Fibroblast of lung (primary cell): ENCODE results near the gene RGS19. TPM values are rescaled to one million over a fixed set of nuclear protein-coding genes. Genes with fewer than 3 reads are reported as not detected.
"Not testable (repeated sequence)": the region's sequence is repeated elsewhere in the genome, so short reads cannot be mapped to it uniquely, and the experiment has no call there.

Experiments used
- DNase-seq, 2 donors: peaks; one replicate each; pipeline versions ENCODE4 v3.0.0 to v3.0.0-alpha.2; 2010; ENCODE audit warnings: low read depth in 2 of 2
- H2AFZ ChIP-seq: 2 replicates; pipeline ENCODE4 v1.5.1; 2012; ENCODE audit warnings: low read length, control low read depth, inconsistent platforms
- H3K27ac ChIP-seq: 2 replicates; pipeline ENCODE4 v1.5.1; 2011; ENCODE audit warnings: low read length, control low read depth; ENCODE audit not compliant: insufficient read depth
- H3K27me3 ChIP-seq: 2 replicates; pipeline ENCODE4 v1.5.1; 2011; ENCODE audit warnings: mild to moderate bottlenecking, low read length; ENCODE audit not compliant: control insufficient read depth, insufficient read depth
- H3K36me3 ChIP-seq: 2 replicates; pipeline ENCODE4 v1.5.1; 2011; ENCODE audit warnings: low read length; ENCODE audit not compliant: control insufficient read depth, insufficient read depth
- H3K4me1 ChIP-seq: 2 replicates; pipeline ENCODE4 v1.5.1; 2011; ENCODE audit warnings: low read length; ENCODE audit not compliant: control insufficient read depth, insufficient read depth; ENCODE audit errors: extremely low read depth
- H3K4me2 ChIP-seq: 2 replicates; pipeline ENCODE4 v1.5.1; 2011; ENCODE audit warnings: low read length, control low read depth; ENCODE audit not compliant: insufficient read depth; ENCODE audit errors: extremely low read depth
- H3K4me3 ChIP-seq, 4 experiments: fragments of 200-600 bp in 1 of 4; sonication (generic) in 1 of 4; replicated peaks in 1 of 4; 2 replicates each; pipeline ENCODE4 v1.5.1; 2011 to 2016; ENCODE audit warnings: low read length in 4 of 4, low read depth in 3 of 4, mild to moderate bottlenecking in 3 of 4, control low read depth in 2 of 4, inconsistent platforms in 1 of 4, mixed read lengths in 1 of 4; ENCODE audit not compliant: insufficient read depth in 1 of 4; ENCODE audit errors: control extremely low read depth in 1 of 4
- H3K79me2 ChIP-seq: 2 replicates; pipeline ENCODE4 v1.5.1; 2012; ENCODE audit warnings: mild to moderate bottlenecking, low read length, inconsistent platforms; ENCODE audit not compliant: control insufficient read depth, insufficient read depth
- H3K9ac ChIP-seq: 2 replicates; pipeline ENCODE4 v1.5.1; 2011; ENCODE audit warnings: mild to moderate bottlenecking, low read length, control low read depth; ENCODE audit not compliant: insufficient read depth
- H3K9me3 ChIP-seq: 2 replicates; pipeline ENCODE4 v1.5.1; 2012; ENCODE audit warnings: low read depth, low read length; ENCODE audit not compliant: control insufficient read depth, insufficient read depth
- H4K20me1 ChIP-seq: 2 replicates; pipeline ENCODE4 v1.5.1; 2011; ENCODE audit warnings: low read length; ENCODE audit not compliant: control insufficient read depth, insufficient read depth; ENCODE audit errors: extremely low read depth
- EZH2 ChIP-seq: IDR thresholded peaks from 2 replicates; pipeline ENCODE4 v1.5.1; 2012; ENCODE audit warnings: low read length, control low read depth, mild to moderate bottlenecking; ENCODE audit errors: missing control alignments
- polyA plus RNA-seq, 2 donors: library from polyadenylated mRNA; depleted of rRNA in 1 of 2; stranded (reverse) in 1 of 2; unstranded in 1 of 2; fragments of >200 nt; gene quantifications; 2 replicates each; pipeline ENCODE4 v1.2.1, GENCODE V29; 2011 to 2012; ENCODE audit warnings: missing spikeins in 1 of 2
- total RNA-seq: library from RNA; depleted of rRNA; stranded (reverse); fragments of >200 nt; gene quantifications from 2 replicates; pipeline ENCODE4 v1.2.1, GENCODE V29; 2014
- TF ChIP-seq, protein P1 (sequence below), 2 donors: IDR thresholded peaks in 1 of 2; conservative IDR thresholded peaks in 1 of 2; 1 replicate in 1 of 2; 2 replicates in 1 of 2; pipeline ENCODE4 v1.5.1; 2011 to 2012; ENCODE audit warnings: low read length in 2 of 2, control low read depth in 1 of 2, inconsistent platforms in 1 of 2, low read depth in 1 of 2, mild to moderate bottlenecking in 1 of 2

RGS19 gene
- total and polyA plus RNA-seq, 2 donors (not counting 1 experiment from before 2014, with no cell fraction given), result 5.8 to 9.1 TPM

DNA sequence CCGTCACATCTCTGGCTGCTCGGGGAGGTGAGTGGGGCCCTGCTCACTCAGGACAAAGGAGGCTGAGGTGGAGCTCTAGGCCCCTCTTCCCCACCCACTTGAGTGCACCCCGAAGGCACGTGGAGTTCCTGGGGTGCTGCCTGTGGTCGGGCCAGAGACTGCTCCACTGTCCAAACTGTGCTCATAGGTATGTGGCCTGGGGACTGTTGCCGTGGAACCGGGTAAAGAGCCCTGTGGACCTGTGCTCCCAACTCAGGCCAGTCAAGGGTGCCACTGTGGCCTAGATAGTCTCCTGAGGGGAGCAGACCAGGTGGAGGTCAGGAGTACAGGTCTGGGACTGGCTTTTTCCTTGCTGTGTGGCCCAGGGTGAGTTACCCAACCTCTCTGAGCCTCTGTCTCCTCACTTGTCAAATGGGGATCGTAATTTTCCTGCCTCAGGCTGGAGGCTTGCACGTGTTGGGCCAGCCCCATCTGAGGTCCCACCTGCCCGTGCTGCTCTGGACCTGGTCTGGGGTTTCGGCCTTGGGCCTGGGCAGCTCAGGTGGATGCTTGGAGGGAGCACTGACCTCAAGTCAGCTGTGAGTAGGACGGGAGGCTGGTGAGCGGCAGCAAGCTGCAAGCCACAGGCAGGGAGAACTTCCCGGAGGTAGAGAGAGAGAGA lies 40.5 kb upstream of the RGS19 start:
- H2AFZ ChIP-seq, result no peak overlapping the region

DNA sequence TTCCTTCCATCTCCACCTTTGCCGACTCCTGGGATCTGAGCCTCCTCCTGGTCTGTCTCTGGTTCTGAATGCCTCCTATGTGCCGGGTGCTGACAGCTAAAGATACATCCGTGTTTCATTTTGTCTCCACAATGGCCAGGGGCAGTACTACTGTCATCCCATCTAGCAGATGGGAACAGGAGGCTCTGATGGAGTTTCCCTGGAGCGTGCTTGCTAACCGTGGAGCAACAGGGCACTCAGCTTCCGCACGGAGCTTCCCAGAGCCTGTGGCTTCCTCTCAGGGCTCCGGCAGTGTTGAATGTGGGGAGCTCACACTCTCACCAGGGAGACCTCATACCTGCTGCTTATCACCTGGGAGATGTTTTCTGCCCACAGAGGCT lies 40.0 kb upstream of the RGS19 start:
- H4K20me1 ChIP-seq, result no peaks in the 10 kb centered on the region
- no peaks in the 10 kb centered on the region for H3K9me3 ChIP-seq
- no peak overlapping the region for H3K4me3 ChIP-seq
- H2AFZ ChIP-seq, result no peak overlapping the region
- no peak for DNase-seq
- no peak overlapping the region for H3K9ac ChIP-seq
- no peaks in the 10 kb centered on the region for H3K79me2 ChIP-seq
- H3K4me2 ChIP-seq, result no peak overlapping the region
- H3K36me3 ChIP-seq, result no peaks in the 10 kb centered on the region
- no peak overlapping the region for H3K27ac ChIP-seq
- no peaks in the 10 kb centered on the region for H3K4me1 ChIP-seq
- H3K27me3 ChIP-seq, result peaks cover 2% of the 10 kb centered on the region
- no peak for TF ChIP-seq EZH2
- TF ChIP-seq, protein P1, sequence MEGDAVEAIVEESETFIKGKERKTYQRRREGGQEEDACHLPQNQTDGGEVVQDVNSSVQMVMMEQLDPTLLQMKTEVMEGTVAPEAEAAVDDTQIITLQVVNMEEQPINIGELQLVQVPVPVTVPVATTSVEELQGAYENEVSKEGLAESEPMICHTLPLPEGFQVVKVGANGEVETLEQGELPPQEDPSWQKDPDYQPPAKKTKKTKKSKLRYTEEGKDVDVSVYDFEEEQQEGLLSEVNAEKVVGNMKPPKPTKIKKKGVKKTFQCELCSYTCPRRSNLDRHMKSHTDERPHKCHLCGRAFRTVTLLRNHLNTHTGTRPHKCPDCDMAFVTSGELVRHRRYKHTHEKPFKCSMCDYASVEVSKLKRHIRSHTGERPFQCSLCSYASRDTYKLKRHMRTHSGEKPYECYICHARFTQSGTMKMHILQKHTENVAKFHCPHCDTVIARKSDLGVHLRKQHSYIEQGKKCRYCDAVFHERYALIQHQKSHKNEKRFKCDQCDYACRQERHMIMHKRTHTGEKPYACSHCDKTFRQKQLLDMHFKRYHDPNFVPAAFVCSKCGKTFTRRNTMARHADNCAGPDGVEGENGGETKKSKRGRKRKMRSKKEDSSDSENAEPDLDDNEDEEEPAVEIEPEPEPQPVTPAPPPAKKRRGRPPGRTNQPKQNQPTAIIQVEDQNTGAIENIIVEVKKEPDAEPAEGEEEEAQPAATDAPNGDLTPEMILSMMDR (conservative IDR thresholded peaks at IDR 0.05 in 1 of 2, IDR thresholded peaks at IDR 0.05 in 1 of 2; ENCODE audit: low read depth in 1 of 2, low read length in 2 of 2), result no peak

More for the DNA sequence above, 40.5 kb upstream of the RGS19 start:
- peaks cover 2% of the 10 kb centered on the region for H3K27me3 ChIP-seq
- H3K9ac ChIP-seq, result no peak overlapping the region
- no peaks in the 10 kb centered on the region for H3K79me2 ChIP-seq
- no peak overlapping the region for H3K27ac ChIP-seq
- no peaks in the 10 kb centered on the region for H4K20me1 ChIP-seq
- H3K9me3 ChIP-seq, result no peaks in the 10 kb centered on the region
- TF ChIP-seq EZH2, result no peak
- TF ChIP-seq, protein P1 (conservative IDR thresholded peaks at IDR 0.05 in 1 of 2, IDR thresholded peaks at IDR 0.05 in 1 of 2; ENCODE audit: low read depth in 1 of 2, low read length in 2 of 2), result no peak
- no peak overlapping the region for H3K4me3 ChIP-seq
- DNase-seq, result peak in 1 of 2 donors; percentile 4
- no peaks in the 10 kb centered on the region for H3K4me1 ChIP-seq
- H3K4me2 ChIP-seq, result no peak overlapping the region
- H3K36me3 ChIP-seq, result no peaks in the 10 kb centered on the region

DNA sequence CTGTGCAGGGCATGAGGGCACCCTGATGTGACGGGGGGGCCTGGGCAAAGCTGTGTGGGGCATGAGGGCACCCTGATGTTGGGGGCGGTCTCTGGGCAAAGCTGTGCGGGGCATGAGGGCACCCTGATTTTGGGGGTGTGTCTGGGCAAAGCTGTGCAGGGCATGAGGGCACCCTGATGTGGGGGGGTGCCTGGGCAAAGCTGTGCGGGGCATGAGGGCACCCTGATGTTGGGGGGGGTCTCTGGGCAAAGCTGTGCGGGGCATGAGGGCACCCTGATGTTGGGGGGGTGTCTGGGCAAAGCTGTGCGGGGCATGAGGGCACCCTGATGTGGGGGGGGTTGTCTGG lies 38.1 kb upstream of the RGS19 start:
- H3K9me3 ChIP-seq, DNase-seq, H3K4me3 ChIP-seq, H3K79me2 ChIP-seq, H3K27me3 ChIP-seq, H3K9ac ChIP-seq, H3K4me1 ChIP-seq, H3K36me3 ChIP-seq, H3K4me2 ChIP-seq, H4K20me1 ChIP-seq, H3K27ac ChIP-seq, H2AFZ ChIP-seq: not testable (repeated sequence)
